Keratinocyte (primary cell): ENCODE results near the gene SUPT5H. TPM values are rescaled to one million over a fixed set of nuclear protein-coding genes. Genes with fewer than 3 reads are reported as not detected.

Experiments
- DNase-seq: peaks from one replicate; pipeline ENCODE4 v3.0.0-alpha.2; 2011; ENCODE audit warnings: low read depth, missing footprints, low spot score
- FAIRE-seq: peaks from 2 replicates; lab custom pipeline; 2011; peaks lifted over from hg19 to GRCh38; lab: Jason Lieb, UNC
- H2AFZ ChIP-seq: 2 replicates; pipeline ENCODE4 v1.6.0; 2012; ENCODE audit warnings: low read length, control low read depth, inconsistent platforms; ENCODE audit not compliant: control insufficient read depth
- H3K27ac ChIP-seq: 2 replicates; pipeline ENCODE4 v1.5.1; 2011; ENCODE audit warnings: low read length; ENCODE audit not compliant: control insufficient read depth, insufficient read depth
- H3K27me3 ChIP-seq: 3 replicates; pipeline ENCODE4 v1.6.0; 2011; ENCODE audit warnings: low read length; ENCODE audit not compliant: control insufficient read depth, insufficient read depth; ENCODE audit errors: extremely low read depth
- H3K36me3 ChIP-seq, 2 experiments: 2 replicates in 1 of 2; 3 replicates in 1 of 2; pipeline ENCODE4 v1.5.1; 2011; ENCODE audit warnings: low read length in 2 of 2, mild to moderate bottlenecking in 1 of 2; ENCODE audit not compliant: control insufficient read depth in 2 of 2, insufficient read depth in 2 of 2; ENCODE audit errors: extremely low read depth in 1 of 2
- H3K4me1 ChIP-seq: 3 replicates; pipeline ENCODE4 v1.5.1; 2011; ENCODE audit warnings: low read length; ENCODE audit not compliant: control insufficient read depth, insufficient read depth; ENCODE audit errors: extremely low read depth
- H3K4me2 ChIP-seq: 3 replicates; pipeline ENCODE4 v1.6.0; 2011; ENCODE audit warnings: low read depth, low read length; ENCODE audit not compliant: control insufficient read depth, insufficient read depth; ENCODE audit errors: extremely low read depth
- H3K4me3 ChIP-seq, 3 experiments: fragments of 200-600 bp in 1 of 3; sonication (generic) in 1 of 3; 2 replicates in 2 of 3; 3 replicates in 1 of 3; pipeline ENCODE4 v1.5.1; 2011 to 2016; ENCODE audit warnings: low read length in 3 of 3, mild to moderate bottlenecking in 3 of 3, control low read depth in 2 of 3, inconsistent platforms in 1 of 3, low read depth in 1 of 3, mixed read lengths in 1 of 3, mixed run types in 1 of 3, moderate library complexity in 1 of 3; ENCODE audit not compliant: control insufficient read depth in 2 of 3, insufficient read depth in 2 of 3; ENCODE audit errors: extremely low read depth in 1 of 3
- H3K79me2 ChIP-seq: 2 replicates; pipeline ENCODE4 v1.6.0; 2012; ENCODE audit warnings: low read length; ENCODE audit not compliant: control insufficient read depth, insufficient read depth
- H3K9ac ChIP-seq: 3 replicates; pipeline ENCODE4 v1.6.0; 2011; ENCODE audit warnings: low read length; ENCODE audit not compliant: control insufficient read depth, insufficient read depth; ENCODE audit errors: extremely low read depth
- H3K9me1 ChIP-seq: 3 replicates; pipeline ENCODE4 v1.6.0; 2011; ENCODE audit warnings: low read length; ENCODE audit not compliant: control insufficient read depth, insufficient read depth; ENCODE audit errors: extremely low read depth
- H3K9me3 ChIP-seq: 2 replicates; pipeline ENCODE4 v1.5.1; 2012; ENCODE audit warnings: low read depth, low read length; ENCODE audit not compliant: control insufficient read depth
- H4K20me1 ChIP-seq: 3 replicates; pipeline ENCODE4 v1.6.0; 2011; ENCODE audit warnings: low read length; ENCODE audit not compliant: control insufficient read depth, insufficient read depth; ENCODE audit errors: extremely low read depth
- CTCF ChIP-seq, 3 experiments: IDR thresholded peaks in 1 of 3; conservative IDR thresholded peaks in 1 of 3; optimal IDR thresholded peaks in 1 of 3; 2 replicates in 2 of 3; 3 replicates in 1 of 3; pipeline versions ENCODE3 to v1.5.1; 2011; ENCODE audit warnings: low read length in 3 of 3, mild to moderate bottlenecking in 3 of 3, moderate library complexity in 2 of 3, control low read depth in 1 of 3, inconsistent platforms in 1 of 3; ENCODE audit not compliant: insufficient read depth in 2 of 3; ENCODE audit errors: extremely low read depth in 1 of 3
- EZH2 ChIP-seq: IDR thresholded peaks from one replicate; pipeline ENCODE4 v1.6.1; 2012; ENCODE audit warnings: inconsistent platforms, mild to moderate bottlenecking, low read length, moderate library complexity
- dilution Hi-C: fragments of 300-500 bp; cut with MboI; formaldehyde crosslinking; loops from one replicate; pipeline ENCODE4 v1.7.0; 2020; ENCODE audit warnings: low sequenced_read_pairs; ENCODE audit not compliant: extremely low pct_ligation_motif_present
- polyA plus RNA-seq, 5 experiments: library from polyadenylated mRNA; depleted of rRNA in 3 of 5; stranded (reverse) in 3 of 5; stranded (forward) in 1 of 5; unstranded in 1 of 5; fragments of >200 nt; gene quantifications; 1 replicate in 1 of 5; 2 replicates in 3 of 5; 3 replicates in 1 of 5; pipeline versions ENCODE4 v1.2.1 to v1.2.3, GENCODE V29; 2011 to 2012; ENCODE audit warnings: missing spikeins in 2 of 5, low read depth in 1 of 5, low replicate concordance in 1 of 5

SUPT5H gene
- polyA plus RNA-seq, 1 donor (not counting 4 experiments of a cell fraction or from before 2014, with no cell fraction given), result 63.2 TPM

- no peak for TF ChIP-seq CTCF (optimal IDR thresholded peaks at IDR 0.05 in 1 of 3, IDR thresholded peaks at IDR 0.05 in 1 of 3, conservative IDR thresholded peaks at IDR 0.05 in 1 of 3; ENCODE audit: extremely low read depth in 1 of 3, insufficient read depth in 2 of 3, low read length in 3 of 3)
- no peak for TF ChIP-seq EZH2
- Histone ChIP-seq H3K9ac (peak overlapping the region; percentile 92), H3K27me3 (no peaks in the 10 kb centered on the region), H3K79me2 (peaks cover 20% of the 10 kb centered on the region), H3K27ac (peak overlapping the region; percentile 98), H3K4me3 (peak overlapping the region; percentile 35 to 63 (median 63)), H3K36me3 (peaks cover 6 to 13% of the 10 kb centered on the region in 2 experiments), H2AFZ (no peak overlapping the region), H3K9me3 (no peaks in the 10 kb centered on the region), H3K4me2 (peak overlapping the region; percentile 86), H3K4me1 (peaks cover 38% of the 10 kb centered on the region), H3K9me1 (no peaks in the 10 kb centered on the region), H4K20me1 (peaks cover 4% of the 10 kb centered on the region)
- FAIRE-seq (no peak), DNase-seq (no peak)
- dilution Hi-C loops, result no loop called here
Measured at GRCh38 chr19:39403331-39404312, 41.8 kb upstream of the SUPT5H start.

DNA sequence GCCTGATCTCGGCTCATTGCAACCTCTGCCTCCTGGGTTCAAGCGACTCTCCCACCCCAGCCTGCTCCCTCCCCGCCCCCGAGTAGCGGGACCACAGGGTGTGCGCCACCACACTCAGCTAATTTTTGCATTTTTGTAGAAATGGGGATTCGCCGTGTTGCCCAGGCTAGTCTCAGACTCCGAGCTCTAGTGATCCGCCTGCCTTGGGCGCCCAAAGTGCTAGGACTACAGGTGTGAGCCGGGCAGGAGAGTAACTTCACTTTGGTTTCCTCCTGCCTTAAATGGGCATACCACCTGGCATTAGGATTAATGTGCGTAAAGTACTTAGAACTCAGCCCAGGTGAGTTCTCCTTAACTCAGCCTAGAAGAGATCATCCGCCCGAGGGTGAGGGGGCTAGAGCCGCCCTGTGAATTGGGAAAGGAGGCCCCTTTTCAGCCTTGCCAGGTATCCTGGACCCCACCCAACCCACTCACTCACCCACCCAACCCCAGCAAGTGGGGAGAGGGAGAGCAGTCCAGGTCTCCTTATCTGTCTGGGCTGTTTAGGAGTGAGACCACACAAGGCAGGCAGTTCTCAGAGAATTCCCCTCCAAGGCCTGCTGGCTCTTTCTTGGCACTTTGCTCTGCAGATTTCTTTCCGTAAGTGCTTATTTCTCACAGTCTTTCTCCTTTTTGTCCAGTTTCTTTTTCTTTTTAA, 40.0 kb upstream of the SUPT5H start:
- H3K4me1 ChIP-seq, result peaks cover 36% of the 10 kb centered on the region
- H2AFZ ChIP-seq, result no peak overlapping the region
- DNase-seq (no peak), FAIRE-seq (no peak)
- peak overlapping the region; percentile 93 for H3K9ac ChIP-seq
- no peak overlapping the region for H3K4me2 ChIP-seq
- peak overlapping the region; percentile 83 for H3K27ac ChIP-seq
- peaks cover 4% of the 10 kb centered on the region for H4K20me1 ChIP-seq
- H3K9me3 ChIP-seq, result no peaks in the 10 kb centered on the region
- H3K4me3 ChIP-seq, result no peak overlapping the region
- peaks cover 6 to 14% of the 10 kb centered on the region in 2 experiments for H3K36me3 ChIP-seq
- peaks cover 23% of the 10 kb centered on the region for H3K79me2 ChIP-seq
- no peaks in the 10 kb centered on the region for H3K9me1 ChIP-seq
- TF ChIP-seq CTCF (optimal IDR thresholded peaks at IDR 0.05 in 1 of 3, IDR thresholded peaks at IDR 0.05 in 1 of 3, conservative IDR thresholded peaks at IDR 0.05 in 1 of 3; ENCODE audit: extremely low read depth in 1 of 3, insufficient read depth in 2 of 3, low read length in 3 of 3) (no peak), EZH2 (no peak)
- dilution Hi-C loops, result no loop called here
- H3K27me3 ChIP-seq, result no peaks in the 10 kb centered on the region
